ENCODE data around the gene NVL. TPM values are rescaled to one million over a fixed set of nuclear protein-coding genes. Genes with fewer than 3 reads are reported as not detected.

NVL gene
- total RNA-seq, 1 donor from 2014 or later = 36.0 TPM

DNA sequence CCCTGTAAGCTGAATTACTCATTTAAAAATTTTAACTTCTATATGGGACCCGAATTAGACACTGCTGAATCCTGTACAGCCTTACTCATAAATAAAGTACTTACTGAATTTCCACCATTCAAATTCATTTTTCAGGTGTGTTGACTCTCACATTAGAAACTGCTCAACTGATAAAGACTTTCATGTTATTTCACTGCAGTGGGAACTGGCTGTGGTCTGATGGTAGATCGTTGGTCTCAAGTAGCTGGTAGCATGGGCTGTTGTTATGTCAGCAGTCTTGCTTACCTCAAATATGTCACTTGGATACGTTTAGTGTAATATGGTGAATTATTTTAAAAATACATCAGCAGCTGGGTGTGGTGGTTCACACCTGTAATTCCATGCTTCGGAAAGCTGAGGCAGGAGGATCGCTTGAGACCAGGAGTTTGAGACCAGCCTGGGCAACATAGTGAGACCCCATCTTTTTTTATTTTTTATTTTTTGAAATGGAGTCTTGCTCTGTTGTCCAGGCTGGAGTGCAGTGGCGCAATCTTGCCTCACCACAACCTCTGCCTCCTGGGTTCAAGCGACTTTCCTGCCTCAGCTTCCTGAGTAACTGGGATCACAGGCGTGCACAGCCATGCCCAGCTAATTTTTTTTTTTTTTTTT lies 136.5 kb downstream of the NVL start:
- no peak for DNase-seq

- no peak for DNase-seq
Observed at GRCh38 chr1:224192082-224192788, 137.7 kb downstream of the NVL start.

DNA sequence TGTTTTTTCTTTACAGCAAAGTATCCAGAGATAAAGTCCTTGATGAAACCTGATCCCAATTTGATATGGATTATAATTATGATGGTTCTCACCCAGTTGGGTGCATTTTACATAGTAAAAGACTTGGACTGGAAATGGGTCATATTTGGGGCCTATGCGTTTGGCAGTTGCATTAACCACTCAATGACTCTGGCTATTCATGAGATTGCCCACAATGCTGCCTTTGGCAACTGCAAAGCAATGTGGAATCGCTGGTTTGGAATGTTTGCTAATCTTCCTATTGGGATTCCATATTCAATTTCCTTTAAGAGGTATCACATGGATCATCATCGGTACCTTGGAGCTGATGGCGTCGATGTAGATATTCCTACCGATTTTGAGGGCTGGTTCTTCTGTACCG lies 140.4 kb downstream of the NVL start:
- no peak for DNase-seq

DNA sequence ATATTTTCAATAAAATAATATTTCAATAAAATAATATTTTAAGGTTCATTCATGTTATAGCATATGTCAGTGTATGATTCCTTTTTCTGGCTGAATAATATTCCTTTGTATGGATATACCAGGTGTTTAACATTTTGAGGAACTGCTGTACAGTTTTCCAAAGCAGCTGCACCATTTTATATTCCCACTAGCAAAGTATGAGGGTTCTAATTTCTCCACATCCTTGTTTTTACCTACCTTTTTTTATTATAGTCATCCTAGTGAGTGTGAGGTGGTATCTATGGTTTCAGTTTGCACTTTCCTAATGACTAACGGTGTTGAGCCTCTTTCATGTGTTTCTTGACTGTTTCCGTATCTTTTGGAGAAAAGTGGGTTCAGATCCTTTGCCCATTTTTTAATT lies 141.7 kb downstream of the NVL start:
- no peak for DNase-seq

DNA sequence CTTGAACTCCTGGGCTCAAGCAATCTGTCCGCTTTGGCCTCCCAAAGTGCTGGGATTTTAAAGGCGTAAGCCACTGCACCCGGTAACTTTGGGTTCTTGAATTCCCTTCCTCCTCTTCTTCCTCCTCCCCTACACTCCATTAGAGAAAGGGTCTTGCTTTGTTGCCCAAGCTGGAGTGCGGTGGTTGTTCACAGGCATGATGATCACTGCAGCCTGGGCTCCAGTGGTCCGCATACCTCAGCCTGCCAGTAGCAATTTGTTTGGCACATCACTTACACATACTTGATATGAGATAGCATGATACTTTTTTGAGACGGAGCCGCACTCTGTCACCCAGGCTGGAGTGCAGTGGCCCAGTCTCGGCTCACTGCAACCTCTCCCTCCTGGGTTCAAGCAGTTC lies 144.8 kb downstream of the NVL start:
- DNase-seq = no peak

- peak; percentile 66 for DNase-seq
Observed at GRCh38 chr1:224183591-224184312, 146.2 kb downstream of the NVL start.

DNA sequence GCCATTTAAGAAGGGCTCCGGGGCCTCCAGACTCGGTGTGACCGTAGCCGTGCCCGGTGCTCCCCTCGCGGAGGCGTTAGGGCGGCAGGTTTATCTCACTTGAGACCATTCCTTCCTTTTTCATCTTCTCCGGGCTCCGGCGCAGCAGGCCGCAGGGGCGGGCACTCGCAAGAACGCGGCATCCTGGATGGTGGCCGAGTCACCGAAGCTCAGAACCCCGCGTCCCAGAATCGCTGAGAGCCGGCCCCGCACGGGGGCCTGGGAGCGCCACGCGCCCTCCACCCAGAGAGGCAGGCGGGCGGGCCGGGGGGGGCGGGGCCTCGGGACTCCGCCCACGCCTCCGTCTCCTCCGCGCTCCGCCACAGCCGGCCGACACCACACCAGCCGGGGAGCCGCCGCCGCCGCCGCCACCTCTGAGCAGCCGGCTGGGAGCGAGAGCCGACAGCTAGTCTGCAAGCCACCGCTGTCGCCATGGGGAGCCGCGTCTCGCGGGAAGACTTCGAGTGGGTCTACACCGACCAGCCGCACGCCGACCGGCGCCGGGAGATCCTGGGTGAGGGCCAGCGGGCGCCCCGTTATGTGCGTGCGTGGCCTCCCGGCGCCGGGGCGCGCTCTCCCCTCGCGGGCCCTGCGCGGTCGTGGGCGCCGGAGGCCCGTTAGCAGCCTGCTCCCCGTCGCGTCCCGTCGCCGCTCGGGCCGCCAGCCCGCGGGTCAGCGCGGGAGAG lies 146.9 kb downstream of the NVL start, which contains the start of gene DEGS1:
Gene DEGS1 (plus strand): TSS at position 375 of the 725 bp plus-strand sequence. CDS start 97 bp downstream, at position 472.
- DNase-seq = peak; percentile 87

DNA sequence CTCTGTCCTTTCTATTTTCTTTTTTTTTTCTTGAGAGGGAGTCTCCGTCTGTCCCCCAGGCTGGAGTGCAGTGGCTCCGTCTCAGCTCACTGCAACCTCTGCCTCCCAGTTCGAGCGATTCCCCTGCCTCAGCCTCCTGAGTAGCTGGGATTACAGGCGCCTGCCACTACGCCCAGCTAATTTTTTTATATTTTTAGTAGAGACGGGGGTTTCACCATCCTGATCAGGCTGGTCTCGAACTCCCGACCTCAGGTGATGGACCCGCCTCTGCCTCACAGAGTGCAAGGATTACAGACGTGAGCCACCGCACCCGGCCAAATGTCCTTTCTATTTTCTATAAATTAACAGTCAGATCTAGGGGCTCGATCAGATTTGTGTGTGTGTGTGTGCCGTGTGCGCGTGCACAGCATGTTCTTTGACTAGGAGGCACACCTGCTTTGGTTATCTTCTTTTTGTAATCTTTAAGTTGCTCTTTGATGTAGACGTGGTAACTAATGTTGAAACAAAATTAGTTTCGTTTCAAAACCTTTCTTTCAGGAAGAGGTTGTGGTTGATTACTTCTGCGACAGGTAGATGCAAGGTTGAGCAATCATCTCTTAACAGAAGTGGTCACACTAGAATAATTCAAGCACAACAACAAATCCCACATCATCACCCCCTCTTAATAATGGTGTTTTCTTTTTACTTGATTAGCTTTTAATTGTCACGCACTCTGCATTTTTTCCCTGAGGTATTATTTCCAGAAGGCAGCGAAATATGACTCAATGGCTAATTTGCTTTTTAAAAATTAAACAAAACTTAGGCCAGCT lies 147.7 kb downstream of the NVL start:
- no peak for DNase-seq

DNA sequence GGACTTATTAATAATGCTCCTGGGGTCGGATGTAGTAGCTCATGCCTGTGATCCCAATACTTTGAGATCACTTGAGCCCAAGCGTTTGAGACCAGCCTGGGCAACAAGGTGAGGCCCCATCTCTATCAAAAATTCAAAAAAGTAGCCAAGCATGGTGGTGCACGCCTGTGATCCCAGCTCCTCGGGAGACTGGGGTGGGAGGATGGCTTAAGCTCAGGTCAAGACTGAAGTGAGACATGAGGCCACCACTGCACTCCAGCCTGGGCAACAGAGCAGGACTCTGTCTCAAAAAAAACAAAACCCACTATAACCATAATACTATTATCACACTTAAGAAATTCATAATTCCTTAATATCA lies 148.5 kb downstream of the NVL start:
- DNase-seq = no peak

DNA sequence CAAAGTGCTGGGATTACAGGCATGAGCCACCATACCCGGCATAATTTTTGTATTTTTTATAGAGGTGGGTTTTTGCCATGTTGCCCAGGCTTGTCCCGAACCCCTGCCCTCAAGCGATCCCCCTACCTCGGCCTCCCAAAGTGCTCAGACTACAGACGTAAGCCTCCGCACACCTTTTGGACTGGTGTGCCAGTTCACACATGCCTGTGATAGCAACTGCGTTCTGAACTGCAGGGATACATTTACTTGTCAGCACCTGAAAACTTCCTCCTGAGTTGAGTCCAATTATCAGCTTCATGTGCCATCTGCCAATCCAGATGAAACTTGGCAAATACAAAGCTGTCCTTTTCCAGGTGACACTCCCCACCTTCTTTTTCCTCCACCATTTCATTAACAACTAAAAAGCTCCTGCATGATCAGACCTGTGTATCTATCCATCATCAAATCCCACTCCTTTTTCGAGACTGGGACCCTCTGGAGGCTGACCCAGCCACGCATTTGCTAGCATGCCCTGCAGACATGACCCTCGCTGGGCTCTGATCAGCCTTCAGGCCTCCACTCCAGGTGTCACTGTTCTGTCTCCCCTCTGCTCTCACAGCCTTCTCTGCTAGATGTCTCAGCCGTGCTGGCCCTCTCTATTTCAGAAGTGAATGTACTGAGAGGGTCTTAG lies 149.1 kb downstream of the NVL start:
- no peak for DNase-seq

DNA sequence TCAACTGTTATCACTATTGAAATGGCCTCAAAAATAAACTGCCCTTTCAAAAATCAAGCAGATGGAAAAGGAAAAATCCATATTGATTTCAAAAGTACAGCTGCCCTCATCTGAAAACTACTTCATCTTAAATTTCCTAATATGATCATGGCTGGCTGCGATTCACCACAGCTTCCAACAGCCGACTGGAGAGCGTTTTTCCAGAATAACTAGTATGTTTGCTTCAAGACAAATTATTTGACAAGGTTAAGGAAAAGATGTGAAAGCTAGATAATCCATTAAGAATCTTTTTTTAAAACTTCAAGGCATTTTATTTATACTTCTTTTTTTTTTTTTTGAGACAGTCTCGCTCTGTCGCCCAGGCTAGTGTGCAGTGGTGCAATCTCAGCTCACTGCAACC lies 151.1 kb downstream of the NVL start:
- no peak for DNase-seq

GRCh38 chr1:224177356-224177999 lies 152.5 kb downstream of the NVL start:
- no peak for DNase-seq

Small RNA genes within 50 kb of the gene (small RNA-seq; reads per million reads assigned to genes)
- gene MIR320B2 (not detected), gene RF00139 (not detected), gene RNU6-1008P (not detected)

Other genes with a start within 250 kb of the NVL start
- 56.9 TPM for gene FBXO28, start 216.1 kb downstream of the NVL start, total RNA-seq
- 67.5 TPM for gene DEGS1, start 146.9 kb downstream of the NVL start, total RNA-seq
- gene CNIH4, start 26.7 kb upstream of the NVL start, total RNA-seq = 34.2 TPM
- 61.8 TPM for gene WDR26, start 104.6 kb upstream of the NVL start, total RNA-seq

Data from occipital lobe (tissue), 3 donors.